Astrocyte of the cerebellum (primary cell): ENCODE measurements around the gene PDE4D.

ENCODE experiments used
- DNase-seq: peaks from one replicate; pipeline ENCODE4 v3.0.0-alpha.2; 2011; ENCODE audit warnings: low read depth
- H3K4me3 ChIP-seq: 2 replicates; pipeline ENCODE4 v1.5.1; 2011; ENCODE audit warnings: mild to moderate bottlenecking, low read depth, low read length, moderate library complexity
- CTCF ChIP-seq: IDR thresholded peaks from 2 replicates; pipeline ENCODE4 v1.5.1; 2012; ENCODE audit warnings: low read length, low read depth, moderate library complexity, mild to moderate bottlenecking; ENCODE audit errors: missing control alignments
- in situ Hi-C: cut with HindIII; loops from 2 replicates; pipeline ENCODE4 v1.10.0; 2017; ENCODE audit warnings: low sequenced_read_pairs

PDE4D gene

GRCh38 chr5:59817536-59817935 lies 76.0 kb downstream of the PDE4D start:
- no peak for TF ChIP-seq CTCF
- no peak for DNase-seq
- no peak overlapping the region for H3K4me3 ChIP-seq
- in situ Hi-C loops: loop anchor here (25.0 kb wide), 2 partner anchors 370 to 545 kb away; no protein-coding TSS in a partner anchor

- in situ Hi-C loops: loop anchor here (25.0 kb wide), 2 partner anchors 371 to 546 kb away; no protein-coding TSS in a partner anchor
- DNase-seq: no peak
- TF ChIP-seq CTCF: no peak
- H3K4me3 ChIP-seq: no peak overlapping the region
These were observed 76.7 kb downstream of the PDE4D start for GRCh38 chr5:59816654-59817300.

DNA sequence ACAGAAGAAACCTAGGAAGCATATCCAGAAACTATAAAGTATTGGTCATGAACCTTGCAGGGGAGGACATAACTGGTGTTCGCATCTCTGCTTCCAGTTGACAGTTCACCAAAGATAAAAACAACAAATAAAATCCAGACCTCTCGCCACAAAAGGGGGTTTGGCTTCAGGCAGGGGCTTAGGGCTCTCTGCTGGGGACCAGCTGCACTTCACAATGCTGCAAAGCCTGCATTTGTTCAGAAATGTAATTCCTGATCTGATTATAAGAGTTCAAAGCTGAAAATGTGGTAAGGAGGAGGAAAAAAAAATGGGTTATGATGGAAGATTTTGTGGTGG lies 79.0 kb downstream of the PDE4D start:
- in situ Hi-C loops: loop anchor here (25.0 kb wide), 2 partner anchors 373 to 548 kb away; no protein-coding TSS in a partner anchor
- DNase-seq: no peak
- no peak for TF ChIP-seq CTCF

DNA sequence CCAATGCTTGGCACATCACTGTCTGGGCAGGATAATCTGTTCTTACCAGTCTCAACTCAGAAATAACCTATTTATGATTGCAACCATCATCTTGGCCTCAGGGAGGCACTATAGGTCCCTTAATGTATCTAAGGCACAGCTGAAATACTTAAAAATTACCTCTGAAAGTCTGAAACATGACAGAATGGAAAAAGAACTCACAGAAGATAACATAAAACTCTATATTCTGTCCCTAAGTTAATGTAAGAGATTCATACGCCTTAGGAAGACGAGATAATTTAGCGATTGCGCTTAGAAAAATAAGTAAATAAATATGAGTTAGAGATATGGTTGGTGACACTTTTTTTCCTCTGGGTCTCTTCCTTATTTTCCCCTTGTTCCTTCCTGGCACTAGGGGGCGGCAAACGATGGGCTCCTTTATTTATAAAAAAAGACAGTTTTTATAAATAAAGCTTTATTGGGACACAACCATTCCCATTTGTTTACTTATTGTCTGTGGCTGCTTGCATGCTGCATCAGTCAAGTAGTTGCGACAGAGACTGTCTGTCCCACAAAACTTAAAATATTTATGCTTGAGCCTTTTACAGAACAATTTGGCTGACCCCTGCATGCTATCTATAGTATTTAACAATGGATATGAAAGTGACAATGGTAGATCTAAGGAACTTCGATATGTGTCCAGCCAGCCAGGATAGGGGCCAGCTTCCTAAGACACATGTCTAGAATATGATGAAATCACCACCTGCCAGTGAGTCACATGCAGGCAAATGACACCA lies 79.6 kb downstream of the PDE4D start:
- in situ Hi-C loops: loop anchor here (25.0 kb wide), 2 partner anchors 373 to 548 kb away; no protein-coding TSS in a partner anchor
- DNase-seq: peak; percentile 63
- no peak overlapping the region for H3K4me3 ChIP-seq
- TF ChIP-seq CTCF: peak; percentile 56

More for the DNA sequence above, 79.0 kb downstream of the PDE4D start:
- H3K4me3 ChIP-seq: no peak overlapping the region

DNA sequence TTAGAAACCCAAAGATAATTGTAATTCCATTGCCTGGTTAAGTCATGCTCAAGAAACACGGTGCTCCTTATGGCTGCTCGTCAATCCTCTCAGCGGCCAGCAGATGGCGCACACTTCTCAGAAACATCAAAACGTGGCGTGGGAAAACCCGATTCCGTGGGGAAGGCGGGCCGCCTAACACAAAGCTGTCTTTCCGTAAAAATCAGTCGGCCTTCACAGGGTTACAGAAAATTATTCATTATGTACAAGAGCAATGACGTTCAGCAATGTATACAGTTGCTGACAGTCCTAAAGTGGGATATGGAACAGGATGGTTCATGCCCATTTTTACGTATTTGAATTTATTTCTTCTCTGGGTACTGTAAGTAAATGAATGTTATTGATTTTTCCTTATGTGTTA lies 83.5 kb downstream of the PDE4D start:
- TF ChIP-seq CTCF: peak; percentile 86
- H3K4me3 ChIP-seq: peak overlapping the region; percentile 11
- in situ Hi-C loops: loop anchor here (25.0 kb wide), 2 partner anchors 377 to 552 kb away; no protein-coding TSS in a partner anchor
- peak; percentile 62 for DNase-seq

GRCh38 chr5:59807806-59808205 lies 85.7 kb downstream of the PDE4D start:
- TF ChIP-seq CTCF: no peak
- in situ Hi-C loops: loop anchor here (25.0 kb wide), 2 partner anchors 379 to 554 kb away; no protein-coding TSS in a partner anchor
- DNase-seq: no peak
- H3K4me3 ChIP-seq: no peak overlapping the region
